Muscle layer of colon (tissue), 2 donors: ENCODE data around the gene ECE2.

Source experiments
- H3K27ac ChIP-seq: one replicate; pipeline ENCODE4 v1.7.0; 2013; ENCODE audit warnings: low read depth, mild to moderate bottlenecking, low read length, moderate library complexity
- H3K27me3 ChIP-seq, 2 donors: one replicate each; pipeline ENCODE4 v1.7.0; 2013; ENCODE audit warnings: low read length in 2 of 2, mild to moderate bottlenecking in 2 of 2; ENCODE audit not compliant: insufficient read depth in 2 of 2, control insufficient read depth in 1 of 2
- H3K36me3 ChIP-seq: one replicate; pipeline ENCODE4 v1.7.0; 2013; ENCODE audit warnings: mild to moderate bottlenecking, low read length; ENCODE audit not compliant: insufficient read depth
- H3K4me1 ChIP-seq: one replicate; pipeline ENCODE4 v1.7.0; 2013; ENCODE audit warnings: mild to moderate bottlenecking, low read length; ENCODE audit not compliant: insufficient read depth
- H3K4me3 ChIP-seq, 2 donors: one replicate each; pipeline ENCODE4 v1.7.0; 2013; ENCODE audit warnings: low read length in 2 of 2, low read depth in 1 of 2, mild to moderate bottlenecking in 1 of 2, moderate library complexity in 1 of 2
- H3K9ac ChIP-seq: one replicate; pipeline ENCODE4 v1.7.0; 2013; ENCODE audit warnings: low read length
- H3K9me3 ChIP-seq: one replicate; pipeline ENCODE4 v1.7.0; 2013; ENCODE audit warnings: mild to moderate bottlenecking, low read length
- donor health status: abdominal sarcoma.
- donor health status: Adenocarcinoma of cecum.

ECE2 gene

DNA sequence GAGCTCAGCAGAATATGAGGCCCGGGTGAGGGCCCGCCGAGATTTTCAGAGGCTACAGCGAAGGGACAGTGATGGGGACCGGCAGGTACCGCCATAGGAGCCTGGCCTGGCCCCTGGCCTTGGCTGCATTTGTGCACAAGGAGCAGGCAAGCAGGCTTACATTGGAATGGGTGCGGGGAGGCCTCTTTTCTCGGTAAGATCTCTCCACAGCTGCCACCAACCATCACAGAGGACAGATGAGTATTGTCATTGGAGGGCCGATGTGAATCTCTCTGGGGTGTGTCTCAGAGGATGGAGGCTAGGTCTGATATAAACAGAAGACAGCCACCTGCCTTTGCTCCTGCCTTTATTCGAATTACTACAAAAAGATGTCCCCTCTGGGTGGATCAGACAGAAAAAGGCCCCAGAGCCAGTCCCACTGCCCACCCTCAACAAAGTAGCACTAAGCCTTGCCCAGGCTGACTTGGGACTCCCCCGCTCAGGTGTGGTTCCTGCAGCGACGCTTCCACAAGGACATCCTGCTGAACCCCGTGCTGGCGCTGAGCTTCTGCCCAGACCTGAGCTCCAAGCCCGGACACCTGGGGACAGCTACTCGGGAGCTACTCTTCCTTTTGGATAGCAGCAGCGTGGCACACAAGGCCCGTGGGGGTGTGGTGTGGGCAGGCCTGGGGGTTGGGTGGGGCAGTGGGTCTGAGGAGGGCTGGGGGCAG lies 41.0 kb upstream of the ECE2 start:
- Histone ChIP-seq H3K4me1 (peaks cover 2% of the 10 kb centered on the region), H3K9ac (no peak overlapping the region), H3K9me3 (no peaks in the 10 kb centered on the region), H3K36me3 (no peaks in the 10 kb centered on the region), H3K4me3 (no peak overlapping the region), H3K27ac (no peak overlapping the region), H3K27me3 (peaks cover 24 to 49% of the 10 kb centered on the region in 2 donors)

GRCh38 chr3:184235381-184236032 lies 40.3 kb upstream of the ECE2 start:
- Histone ChIP-seq H3K27ac (no peak overlapping the region), H3K9me3 (no peaks in the 10 kb centered on the region), H3K4me3 (no peak overlapping the region), H3K27me3 (peaks cover 24 to 44% of the 10 kb centered on the region in 2 donors), H3K4me1 (no peaks in the 10 kb centered on the region), H3K9ac (no peak overlapping the region), H3K36me3 (no peaks in the 10 kb centered on the region)

DNA sequence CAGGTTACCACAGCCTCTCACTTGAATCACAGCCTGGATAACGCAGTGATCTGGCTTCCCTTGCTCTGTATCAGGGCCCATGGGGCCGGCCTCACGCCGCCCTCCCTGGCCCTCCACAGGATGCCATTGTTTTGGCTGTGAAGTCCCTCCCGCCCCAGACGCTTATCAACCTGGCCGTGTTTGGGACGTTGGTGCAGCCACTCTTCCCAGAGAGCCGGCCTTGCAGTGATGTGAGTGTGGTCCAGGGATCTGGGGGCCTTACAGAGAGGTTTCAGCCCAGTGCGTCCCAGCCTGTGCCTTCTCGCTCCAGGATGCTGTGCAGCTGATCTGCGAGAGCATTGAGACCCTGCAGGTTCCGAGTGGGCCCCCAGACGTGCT lies 39.8 kb upstream of the ECE2 start:
- H3K27ac ChIP-seq, result no peak overlapping the region
- H3K9me3 ChIP-seq, result no peaks in the 10 kb centered on the region
- no peak overlapping the region for H3K4me3 ChIP-seq
- no peak overlapping the region for H3K9ac ChIP-seq
- no peaks in the 10 kb centered on the region for H3K36me3 ChIP-seq
- no peaks in the 10 kb centered on the region for H3K4me1 ChIP-seq
- peaks cover 19 to 45% of the 10 kb centered on the region in 2 donors for H3K27me3 ChIP-seq

- H3K27ac ChIP-seq, result no peak overlapping the region
- H3K9me3 ChIP-seq, result no peaks in the 10 kb centered on the region
- peaks cover 13 to 45% of the 10 kb centered on the region in 2 donors for H3K27me3 ChIP-seq
- H3K4me3 ChIP-seq, result no peak overlapping the region
- no peak overlapping the region for H3K9ac ChIP-seq
- H3K36me3 ChIP-seq, result no peaks in the 10 kb centered on the region
- H3K4me1 ChIP-seq, result no peaks in the 10 kb centered on the region
These were observed 39.2 kb upstream of the ECE2 start for GRCh38 chr3:184236636-184237035.

DNA sequence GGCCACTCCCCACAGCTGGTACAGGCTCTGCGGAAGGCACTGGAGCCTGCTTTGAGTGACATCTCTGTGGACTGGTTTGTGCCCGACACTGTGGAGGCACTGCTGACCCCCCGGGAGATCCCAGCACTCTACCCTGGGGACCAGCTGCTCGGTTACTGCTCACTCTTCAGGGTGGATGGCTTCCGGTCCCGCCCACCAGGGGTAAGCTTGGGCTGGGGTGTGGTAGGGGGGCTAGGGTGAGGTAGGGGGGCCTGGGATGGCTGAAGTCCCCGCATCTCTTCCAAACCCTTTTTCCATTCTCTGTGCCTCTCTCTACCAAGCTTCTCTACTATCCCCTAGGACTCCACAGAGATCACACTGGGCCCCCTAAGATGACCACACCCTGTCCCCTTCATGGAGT lies 38.6 kb upstream of the ECE2 start:
- Histone ChIP-seq H3K27ac (no peak overlapping the region), H3K9ac (no peak overlapping the region), H3K36me3 (no peaks in the 10 kb centered on the region), H3K4me1 (no peaks in the 10 kb centered on the region), H3K27me3 (peaks cover 7 to 44% of the 10 kb centered on the region in 2 donors), H3K9me3 (no peaks in the 10 kb centered on the region), H3K4me3 (no peak overlapping the region)

DNA sequence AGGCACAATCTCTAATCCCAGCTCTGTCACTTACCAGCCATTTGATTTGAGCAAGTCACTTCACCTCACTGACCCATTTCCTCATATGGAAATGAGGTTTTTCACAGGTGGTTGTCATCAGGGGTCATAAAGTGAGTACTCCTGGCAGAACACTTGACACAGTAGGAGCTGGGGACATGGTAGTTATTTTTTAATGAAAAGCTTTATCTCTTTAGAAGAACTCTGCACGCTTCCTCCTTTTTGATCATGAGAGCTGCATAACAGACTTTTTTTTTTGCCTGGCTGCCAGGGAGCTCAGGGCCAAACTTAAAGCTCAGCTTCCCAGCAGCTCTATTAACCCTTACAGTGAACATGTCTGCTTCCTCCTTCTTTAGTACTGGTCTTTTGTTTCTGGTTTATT lies 38.0 kb upstream of the ECE2 start:
- no peak overlapping the region for H3K4me3 ChIP-seq
- no peak overlapping the region for H3K27ac ChIP-seq
- no peaks in the 10 kb centered on the region for H3K4me1 ChIP-seq
- H3K27me3 ChIP-seq, result peaks cover 4 to 38% of the 10 kb centered on the region in 2 donors
- peaks cover 6% of the 10 kb centered on the region for H3K36me3 ChIP-seq
- H3K9ac ChIP-seq, result no peak overlapping the region
- no peaks in the 10 kb centered on the region for H3K9me3 ChIP-seq

DNA sequence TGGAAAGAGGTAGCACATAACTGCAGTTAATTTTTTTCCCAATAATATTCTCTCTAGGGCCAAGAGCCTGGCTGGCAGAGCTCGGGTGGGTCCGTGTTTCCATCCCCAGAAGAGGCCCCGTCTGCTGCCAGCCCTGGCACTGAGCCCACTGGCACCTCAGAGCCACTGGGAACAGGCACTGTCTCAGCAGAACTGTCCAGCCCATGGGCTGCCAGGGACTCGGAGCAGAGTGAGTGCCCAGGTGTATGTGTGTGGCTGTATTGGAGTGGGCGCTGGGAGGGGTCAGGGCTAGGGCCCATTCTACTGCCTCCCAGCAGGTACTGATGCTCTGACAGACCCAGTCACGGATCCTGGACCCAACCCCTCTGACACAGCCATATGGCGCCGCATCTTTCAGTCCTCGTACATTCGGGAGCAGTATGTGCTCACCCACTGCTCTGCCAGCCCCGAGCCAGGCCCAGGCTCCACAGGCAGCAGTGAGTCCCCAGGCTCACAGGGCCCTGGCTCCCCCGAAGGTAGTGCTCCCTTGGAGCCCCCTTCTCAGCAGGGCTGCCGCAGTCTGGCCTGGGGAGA lies 37.5 kb upstream of the ECE2 start:
- Histone ChIP-seq H3K36me3 (peaks cover 10% of the 10 kb centered on the region), H3K27ac (no peak overlapping the region), H3K9me3 (no peaks in the 10 kb centered on the region), H3K9ac (no peak overlapping the region), H3K4me1 (no peaks in the 10 kb centered on the region), H3K27me3 (peaks cover 4 to 33% of the 10 kb centered on the region in 2 donors), H3K4me3 (no peak overlapping the region)

GRCh38 chr3:184239221-184239620 lies 36.6 kb upstream of the ECE2 start:
- peaks cover 19% of the 10 kb centered on the region for H3K36me3 ChIP-seq
- no peak overlapping the region for H3K27ac ChIP-seq
- no peaks in the 10 kb centered on the region for H3K4me1 ChIP-seq
- peaks cover 4 to 30% of the 10 kb centered on the region in 2 donors for H3K27me3 ChIP-seq
- no peak overlapping the region for H3K4me3 ChIP-seq
- no peak overlapping the region for H3K9ac ChIP-seq
- H3K9me3 ChIP-seq, result no peaks in the 10 kb centered on the region

GRCh38 chr3:184239708-184240107 lies 36.1 kb upstream of the ECE2 start:
- Histone ChIP-seq H3K9me3 (no peaks in the 10 kb centered on the region), H3K4me3 (no peak overlapping the region), H3K27ac (no peak overlapping the region), H3K9ac (no peak overlapping the region), H3K4me1 (no peaks in the 10 kb centered on the region), H3K36me3 (peaks cover 24% of the 10 kb centered on the region), H3K27me3 (peaks cover 4 to 30% of the 10 kb centered on the region in 2 donors)

- peaks cover 4 to 30% of the 10 kb centered on the region in 2 donors for H3K27me3 ChIP-seq
- no peak overlapping the region for H3K9ac ChIP-seq
- H3K27ac ChIP-seq, result no peak overlapping the region
- H3K4me3 ChIP-seq, result no peak overlapping the region
- H3K9me3 ChIP-seq, result no peaks in the 10 kb centered on the region
- no peaks in the 10 kb centered on the region for H3K4me1 ChIP-seq
- peaks cover 33% of the 10 kb centered on the region for H3K36me3 ChIP-seq
These were observed 35.3 kb upstream of the ECE2 start for GRCh38 chr3:184240384-184241140.

- no peaks in the 10 kb centered on the region for H3K9me3 ChIP-seq
- peaks cover 33% of the 10 kb centered on the region for H3K36me3 ChIP-seq
- H3K27ac ChIP-seq, result no peak overlapping the region
- no peak overlapping the region for H3K4me3 ChIP-seq
- peaks cover 4 to 30% of the 10 kb centered on the region in 2 donors for H3K27me3 ChIP-seq
- H3K9ac ChIP-seq, result no peak overlapping the region
- no peaks in the 10 kb centered on the region for H3K4me1 ChIP-seq
These were observed 34.7 kb upstream of the ECE2 start for GRCh38 chr3:184241141-184241446.
